Thyroid gland (tissue), 4 donors: ENCODE results near the gene NALCN. TPM values are rescaled to one million over a fixed set of nuclear protein-coding genes. Genes with fewer than 3 reads are reported as not detected.

Source experiments
- DNase-seq, 2 donors: peaks; one replicate each; pipeline ENCODE4 v3.0.0-alpha.2; 2019
- H3K27ac ChIP-seq, 3 donors: fragments of 200-600 bp; sonication (generic); 1 replicate in 2 of 3; 2 replicates in 1 of 3; pipeline ENCODE4 v1.5.1; 2016 to 2019; ENCODE audit warnings: mild to moderate bottlenecking in 1 of 3, moderate library complexity in 1 of 3
- H3K27me3 ChIP-seq: fragments of 200-600 bp; sonication (generic); one replicate; pipeline ENCODE4 v1.5.1; 2019
- H3K36me3 ChIP-seq, 2 donors: fragments of 200-600 bp; sonication (generic); one replicate each; pipeline ENCODE4 v1.5.1; 2016 to 2019
- H3K4me1 ChIP-seq, 2 donors: fragments of 200-600 bp; sonication (generic); one replicate each; pipeline ENCODE4 v1.5.1; 2017 to 2019
- H3K4me3 ChIP-seq, 3 donors: fragments of 200-600 bp; sonication (generic); replicated peaks in 1 of 3; 1 replicate in 2 of 3; 2 replicates in 1 of 3; pipeline ENCODE4 v1.5.1; 2016; ENCODE audit warnings: mild to moderate bottlenecking in 1 of 3
- H3K9me3 ChIP-seq: fragments of 200-600 bp; sonication (generic); one replicate; pipeline ENCODE4 v1.5.1; 2017
- POLR2A ChIP-seq, 2 donors: fragments of 450-650 bp; IDR thresholded peaks; one replicate each; pipeline ENCODE4 v1.6.1; 2017; ENCODE audit warnings: antibody characterized with exemption in 2 of 2, mild to moderate bottlenecking in 2 of 2, moderate library complexity in 1 of 2
- WGBS, 2 donors: methylation state at CpG; one replicate each; pipeline ENCODE4 v1.1.5; 2017; 5-methylcytosine and 5-hydroxymethylcytosine counted together
- intact Hi-C: fragments of 100-400 bp; cut with DNase I; formaldehyde crosslinking; loops from one replicate; pipeline ENCODE4 v1.15.1; 2023
- total RNA-seq, 4 donors: library from RNA; depleted of rRNA; stranded (reverse); fragments of >200 nt; gene quantifications; one replicate each; pipeline ENCODE4 v1.2.3, GENCODE V29; 2016
- TF ChIP-seq, protein P1 (sequence below), 6 experiments: fragments of 200-600 bp in 3 of 6; fragments of 450-650 bp in 3 of 6; sonication (generic) in 3 of 6; IDR thresholded peaks; one replicate each; pipeline ENCODE4 v1.5.1; 2016 to 2019; ENCODE audit warnings: antibody characterized with exemption in 6 of 6, mild to moderate bottlenecking in 2 of 6, inconsistent platforms in 1 of 6, moderate library complexity in 1 of 6

The NALCN gene
- total RNA-seq, 4 donors from 2014 or later, result 2.3 to 6.4 (median 4.4) TPM

DNA sequence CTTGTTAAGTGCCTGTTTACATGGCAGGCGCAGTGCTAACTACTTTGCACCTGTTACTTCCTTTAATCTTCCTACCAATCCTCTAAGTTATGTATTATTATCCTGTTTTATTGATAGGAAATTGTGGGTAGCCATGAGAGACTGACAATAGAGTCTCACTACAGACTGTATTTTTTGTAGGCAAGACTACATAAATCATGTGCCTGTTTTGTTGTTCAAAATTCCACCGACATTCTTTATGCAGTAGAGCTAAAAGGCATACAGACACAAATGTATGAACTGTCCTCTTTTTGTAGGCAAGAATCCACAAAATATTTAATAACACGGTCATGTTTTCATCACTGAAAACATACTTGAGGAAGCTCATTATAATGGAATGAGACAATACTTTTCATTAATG is 205.5 kb downstream of the NALCN start:
- no peaks in the 10 kb centered on the region for H3K36me3 ChIP-seq
- H3K27me3 ChIP-seq, result no peaks in the 10 kb centered on the region
- 86 to 90% methylated on average over 3 of the region's 3 CpGs for WGBS, 2 donors
- H3K27ac ChIP-seq, result no peak overlapping the region
- no peak for TF ChIP-seq POLR2A (IDR thresholded peaks at IDR 0.05)
- TF ChIP-seq, protein P1, sequence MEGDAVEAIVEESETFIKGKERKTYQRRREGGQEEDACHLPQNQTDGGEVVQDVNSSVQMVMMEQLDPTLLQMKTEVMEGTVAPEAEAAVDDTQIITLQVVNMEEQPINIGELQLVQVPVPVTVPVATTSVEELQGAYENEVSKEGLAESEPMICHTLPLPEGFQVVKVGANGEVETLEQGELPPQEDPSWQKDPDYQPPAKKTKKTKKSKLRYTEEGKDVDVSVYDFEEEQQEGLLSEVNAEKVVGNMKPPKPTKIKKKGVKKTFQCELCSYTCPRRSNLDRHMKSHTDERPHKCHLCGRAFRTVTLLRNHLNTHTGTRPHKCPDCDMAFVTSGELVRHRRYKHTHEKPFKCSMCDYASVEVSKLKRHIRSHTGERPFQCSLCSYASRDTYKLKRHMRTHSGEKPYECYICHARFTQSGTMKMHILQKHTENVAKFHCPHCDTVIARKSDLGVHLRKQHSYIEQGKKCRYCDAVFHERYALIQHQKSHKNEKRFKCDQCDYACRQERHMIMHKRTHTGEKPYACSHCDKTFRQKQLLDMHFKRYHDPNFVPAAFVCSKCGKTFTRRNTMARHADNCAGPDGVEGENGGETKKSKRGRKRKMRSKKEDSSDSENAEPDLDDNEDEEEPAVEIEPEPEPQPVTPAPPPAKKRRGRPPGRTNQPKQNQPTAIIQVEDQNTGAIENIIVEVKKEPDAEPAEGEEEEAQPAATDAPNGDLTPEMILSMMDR (IDR thresholded peaks at IDR 0.05), result no peak
- no peak for DNase-seq
- no peaks in the 10 kb centered on the region for H3K9me3 ChIP-seq
- no peak overlapping the region for H3K4me3 ChIP-seq
- intact Hi-C loops, result no loop called here
- H3K4me1 ChIP-seq, result no peaks in the 10 kb centered on the region

DNA sequence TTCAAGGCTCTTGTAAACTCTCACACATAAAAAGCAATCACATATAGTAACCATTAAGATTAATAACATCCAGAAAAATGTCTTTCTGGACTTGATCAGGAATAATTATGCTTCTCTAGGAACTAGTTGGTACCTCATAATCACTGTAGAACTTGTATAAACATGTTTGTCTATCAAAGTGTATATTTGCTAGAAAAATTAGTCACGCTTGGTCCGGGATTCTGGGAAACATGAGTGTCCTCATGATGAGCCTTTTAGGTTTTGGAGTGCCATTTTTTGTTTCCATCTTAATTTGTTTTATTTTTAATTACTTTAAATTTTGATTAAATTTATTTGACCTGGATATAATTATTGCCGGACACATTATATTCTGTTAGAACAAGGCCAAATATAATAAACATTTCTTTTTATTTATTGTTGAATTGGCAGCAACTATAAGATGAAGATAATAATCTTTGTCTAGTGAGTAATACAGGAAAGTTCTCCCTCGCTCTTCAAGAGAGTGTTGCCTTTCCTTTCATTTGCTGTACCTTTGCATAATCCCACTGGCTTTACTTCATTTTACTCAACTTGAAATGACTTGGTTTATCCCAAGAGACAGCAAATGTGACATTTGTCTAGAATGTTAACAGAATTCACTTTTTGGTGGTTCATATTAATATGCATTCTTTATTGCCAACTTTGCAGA is 207.0 kb downstream of the NALCN start:
- WGBS, 2 donors, result 59 to 68% methylated on average over 4 of the region's 4 CpGs
- intact Hi-C loops, result no loop called here
- H3K4me3 ChIP-seq, result no peak overlapping the region
- no peaks in the 10 kb centered on the region for H3K4me1 ChIP-seq
- no peak for TF ChIP-seq POLR2A (IDR thresholded peaks at IDR 0.05)
- TF ChIP-seq, protein P1 (IDR thresholded peaks at IDR 0.05), result no peak
- H3K9me3 ChIP-seq, result no peaks in the 10 kb centered on the region
- no peak overlapping the region for H3K27ac ChIP-seq
- no peaks in the 10 kb centered on the region for H3K27me3 ChIP-seq
- no peaks in the 10 kb centered on the region for H3K36me3 ChIP-seq
- DNase-seq, result no peak

DNA sequence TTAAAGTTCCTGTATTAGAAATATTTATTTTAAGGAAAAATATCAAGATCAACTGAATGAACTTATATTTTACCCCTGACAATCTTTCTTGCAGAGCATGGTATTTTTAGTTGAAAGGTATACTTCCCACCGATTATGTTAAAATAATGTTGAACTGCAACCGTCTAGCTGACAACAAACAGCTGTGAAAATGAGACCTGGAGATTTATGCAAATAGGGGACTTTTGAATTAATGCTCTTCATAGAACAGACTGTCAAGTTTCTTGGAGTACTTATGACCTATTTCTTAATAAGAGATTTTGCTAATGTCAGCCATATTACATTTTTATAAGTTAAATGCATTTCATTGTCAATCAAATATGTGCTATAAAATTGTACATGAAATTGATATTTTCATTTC is 210.9 kb downstream of the NALCN start:
- no peaks in the 10 kb centered on the region for H3K36me3 ChIP-seq
- TF ChIP-seq, protein P1 (IDR thresholded peaks at IDR 0.05), result no peak
- TF ChIP-seq POLR2A (IDR thresholded peaks at IDR 0.05), result no peak
- no peaks in the 10 kb centered on the region for H3K4me1 ChIP-seq
- no peaks in the 10 kb centered on the region for H3K27me3 ChIP-seq
- intact Hi-C loops, result no loop called here
- no peak overlapping the region for H3K27ac ChIP-seq
- no peak for DNase-seq
- WGBS, 2 donors, result 86 to 88% methylated on average over 2 of the region's 2 CpGs
- H3K4me3 ChIP-seq, result no peak overlapping the region
- no peaks in the 10 kb centered on the region for H3K9me3 ChIP-seq

DNA sequence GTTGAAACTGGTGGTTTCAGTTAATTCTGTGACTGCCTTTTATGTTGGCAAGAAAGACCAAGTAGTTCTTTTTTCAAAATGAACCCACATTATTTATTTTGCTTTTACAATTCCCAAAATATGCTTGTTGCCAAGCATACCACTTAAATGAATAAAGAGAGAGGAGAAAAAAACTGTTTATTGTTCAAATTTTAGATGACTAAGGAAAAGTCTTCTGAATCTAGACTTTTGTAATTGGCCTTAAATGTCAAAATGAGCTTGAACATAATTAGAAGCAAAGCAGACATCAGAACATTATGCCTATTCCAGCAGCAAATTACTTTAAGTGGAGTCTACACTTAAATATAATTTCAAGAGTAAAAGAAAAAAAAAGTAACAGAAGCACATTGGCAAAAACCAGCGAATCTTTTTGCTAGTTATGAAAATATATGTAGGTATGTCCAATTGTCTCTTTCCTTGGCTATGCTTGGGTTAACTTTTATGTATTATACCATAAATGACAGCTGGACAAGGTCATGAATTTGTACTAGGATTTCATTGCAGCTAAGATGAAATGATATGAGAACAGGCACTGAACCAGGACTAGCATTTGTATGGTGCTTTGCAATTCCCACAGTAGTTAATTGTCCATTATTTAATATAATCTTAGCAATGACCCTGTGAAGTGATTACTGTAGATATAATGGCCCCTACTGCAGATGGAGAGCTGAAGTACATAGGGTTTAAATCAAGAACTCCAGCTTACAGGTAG is 211.9 kb downstream of the NALCN start:
- TF ChIP-seq POLR2A (IDR thresholded peaks at IDR 0.05), result no peak
- TF ChIP-seq, protein P1 (IDR thresholded peaks at IDR 0.05), result no peak
- WGBS, 2 donors, result 34 to 75% methylated on average over 1 of the region's 1 CpG
- Histone ChIP-seq H3K27me3 (no peaks in the 10 kb centered on the region), H3K4me3 (no peak overlapping the region), H3K4me1 (no peaks in the 10 kb centered on the region), H3K27ac (no peak overlapping the region), H3K36me3 (no peaks in the 10 kb centered on the region), H3K9me3 (no peaks in the 10 kb centered on the region)
- DNase-seq, result no peak
- intact Hi-C loops, result no loop called here

DNA sequence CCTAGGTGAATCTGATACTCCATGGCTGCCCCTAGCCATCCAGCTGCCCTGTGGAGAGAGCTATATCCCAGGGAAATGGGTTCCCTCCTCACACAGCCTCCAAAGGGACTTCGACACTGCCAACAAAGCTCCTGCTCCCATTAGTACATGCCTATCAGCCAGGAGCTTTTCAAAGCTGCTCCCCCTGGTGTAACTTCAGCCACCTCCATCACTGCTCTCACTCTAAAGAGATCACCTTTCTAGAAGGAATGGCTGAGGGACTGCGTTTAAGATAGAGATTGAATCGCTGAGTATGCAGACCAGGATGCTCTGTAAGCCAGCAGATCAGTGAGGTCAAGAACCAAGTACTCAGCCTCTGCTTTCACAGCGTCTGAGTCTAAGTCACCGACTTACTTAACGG is 213.7 kb downstream of the NALCN start:
- DNase-seq, result no peak
- TF ChIP-seq, protein P1 (IDR thresholded peaks at IDR 0.05), result no peak
- TF ChIP-seq POLR2A (IDR thresholded peaks at IDR 0.05), result no peak
- WGBS, 2 donors, result 35 to 54% methylated on average over 6 of the region's 6 CpGs
- H3K27ac ChIP-seq, result no peak overlapping the region
- H3K9me3 ChIP-seq, result no peaks in the 10 kb centered on the region
- H3K36me3 ChIP-seq, result no peaks in the 10 kb centered on the region
- no peaks in the 10 kb centered on the region for H3K27me3 ChIP-seq
- no peaks in the 10 kb centered on the region for H3K4me1 ChIP-seq
- H3K4me3 ChIP-seq, result no peak overlapping the region
- intact Hi-C loops, result no loop called here
